Fibroblast of the conjunctiva (primary cell): ENCODE data around the gene DDR1.
"Not testable (repeated sequence)": the region's sequence is repeated elsewhere in the genome, so short reads cannot be mapped to it uniquely, and the experiment has no call there.

Experiments
- DNase-seq: peaks from one replicate; pipeline ENCODE4 v3.0.0-alpha.2; 2010; ENCODE audit warnings: low read depth

The DDR1 gene

DNA sequence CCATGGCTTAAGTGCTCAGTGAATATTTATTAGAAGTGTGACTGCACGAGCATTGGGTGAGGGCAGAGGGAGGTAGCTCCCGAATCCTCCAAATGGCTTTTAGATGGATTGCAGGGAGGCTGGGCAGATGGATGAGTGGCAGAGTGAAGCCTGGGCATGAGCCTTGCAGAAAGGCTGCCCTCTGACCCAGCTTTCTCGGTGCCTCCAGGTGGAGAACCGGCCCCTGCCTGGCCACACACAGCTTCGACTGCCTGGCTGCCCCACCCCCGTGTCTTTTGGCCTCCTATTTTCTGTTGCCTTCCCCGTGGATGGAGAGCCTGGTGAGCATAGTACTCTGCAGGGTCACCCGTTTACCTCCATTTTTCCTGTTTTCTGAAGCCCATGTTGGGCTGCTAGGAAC is 33.2 kb downstream of the DDR1 start:
- DNase-seq, result no peak

DNA sequence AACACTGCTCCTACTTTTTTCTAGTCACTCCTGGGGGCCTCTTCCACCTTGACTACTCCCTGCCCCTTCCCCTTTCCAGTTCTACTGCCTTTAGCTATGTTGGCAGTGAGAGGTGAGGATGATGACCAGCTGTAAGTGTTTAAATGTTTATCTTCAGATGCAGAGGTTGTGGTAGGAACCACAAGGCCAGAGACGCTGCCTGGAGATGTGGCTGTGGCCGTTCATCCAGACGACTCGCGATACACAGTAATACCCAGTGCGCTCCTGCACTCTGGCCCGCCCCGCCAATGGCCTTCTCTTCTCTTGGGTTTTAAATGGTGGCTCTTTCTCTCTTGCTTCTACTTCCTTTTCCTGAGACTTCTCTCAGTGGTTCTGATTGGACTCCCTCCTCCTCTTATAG is 34.4 kb downstream of the DDR1 start:
- no peak for DNase-seq

DNA sequence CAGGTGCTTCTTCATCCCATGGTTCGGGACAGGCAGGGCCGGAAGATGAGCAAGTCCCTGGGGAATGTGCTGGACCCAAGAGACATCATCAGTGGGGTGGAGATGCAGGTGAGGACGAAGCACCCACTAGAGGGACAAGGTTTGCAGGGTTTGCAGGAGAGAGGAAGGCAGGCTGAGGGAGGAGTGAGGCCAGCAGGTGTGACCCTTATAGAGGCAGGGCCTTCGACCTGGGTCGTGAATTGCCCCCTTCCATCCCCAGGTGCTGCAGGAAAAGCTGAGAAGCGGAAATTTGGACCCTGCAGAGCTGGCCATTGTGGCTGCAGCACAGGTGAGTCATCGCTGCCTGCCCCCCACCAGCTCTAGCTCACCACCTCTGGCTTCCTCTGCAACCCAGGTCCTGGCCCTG is 38.1 kb downstream of the DDR1 start:
- DNase-seq, result no peak

GRCh38 chr6:30924040-30924627 is 39.8 kb downstream of the DDR1 start:
- DNase-seq, result not testable (repeated sequence)

GRCh38 chr6:30926644-30927043 is 42.3 kb downstream of the DDR1 start:
- DNase-seq, result no peak

DNA sequence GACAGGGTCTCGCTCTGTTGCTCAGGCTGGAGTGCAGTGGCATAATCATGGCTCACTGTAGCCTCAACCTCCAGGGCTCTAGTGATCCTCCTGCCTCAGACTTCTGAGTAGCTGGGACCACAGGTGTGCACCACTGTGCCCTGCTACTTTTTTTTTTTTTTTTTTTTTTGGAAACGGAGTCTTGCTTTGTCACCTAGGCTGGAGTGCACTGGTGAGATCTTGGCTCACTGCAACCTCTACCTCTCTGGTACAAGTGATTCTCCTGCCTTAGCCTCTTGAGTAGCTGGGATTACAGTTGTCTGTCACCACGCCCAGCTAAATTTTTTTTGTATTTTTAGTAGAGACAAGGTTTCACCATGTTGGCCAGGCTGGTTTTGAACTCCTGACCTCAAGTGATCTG is 42.8 kb downstream of the DDR1 start:
- not testable (repeated sequence) for DNase-seq

- no peak for DNase-seq
Measured at GRCh38 chr6:30928677-30929076, 44.4 kb downstream of the DDR1 start.

DNA sequence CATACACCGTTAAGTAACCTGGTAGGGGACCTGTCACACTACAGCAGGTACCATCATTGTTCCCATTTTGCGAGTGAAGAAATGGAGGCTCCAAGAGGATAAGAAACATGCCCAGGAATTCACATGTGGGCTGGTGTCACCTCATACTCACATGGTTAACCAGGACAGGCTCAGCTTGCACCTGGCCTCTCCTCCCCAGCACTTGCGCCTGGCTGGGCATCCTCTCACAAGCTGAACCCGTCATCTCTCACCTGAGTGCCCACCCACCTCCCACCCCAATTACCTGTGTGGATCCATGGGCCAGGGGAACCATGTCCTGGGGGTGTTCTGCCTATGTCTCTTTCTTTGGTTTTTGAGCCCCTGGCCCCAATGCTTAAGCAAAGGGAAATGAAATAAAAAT is 46.2 kb downstream of the DDR1 start:
- DNase-seq, result no peak

GRCh38 chr6:30931272-30931671 is 47.0 kb downstream of the DDR1 start:
- DNase-seq, result no peak

- DNase-seq, result no peak
Measured at GRCh38 chr6:30931969-30932645, 47.8 kb downstream of the DDR1 start, which contains the start of gene SFTA2. Gene SFTA2, minus strand, starts transcription at chr6:30932170. Its CDS starts 74 bp downstream, at chr6:30932096.

GRCh38 chr6:30932665-30933365 is 48.5 kb downstream of the DDR1 start:
- DNase-seq, result no peak

- DNase-seq, result no peak
Measured at GRCh38 chr6:30935018-30935417, 50.7 kb downstream of the DDR1 start.

GRCh38 chr6:30937265-30937664 is 52.9 kb downstream of the DDR1 start:
- DNase-seq, result no peak

DNA sequence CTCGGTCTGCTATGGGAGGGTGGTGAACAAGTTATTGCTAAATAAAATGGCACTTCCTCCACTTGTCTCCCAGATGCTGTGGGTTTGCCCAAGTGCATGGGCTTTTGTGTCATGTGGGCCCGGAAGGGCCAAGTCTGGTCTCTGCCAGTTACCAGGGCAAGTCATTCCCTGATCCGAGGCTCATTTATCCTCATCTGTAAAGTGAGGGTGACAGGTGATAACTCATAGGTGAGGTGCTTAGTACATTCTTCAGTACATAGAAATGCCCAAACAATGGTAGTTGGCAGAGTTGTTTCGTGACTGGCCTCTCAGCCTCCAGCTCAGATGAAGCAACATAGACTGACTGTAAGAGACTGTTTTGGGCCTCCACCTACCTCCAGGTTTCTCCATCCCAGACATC is 54.4 kb downstream of the DDR1 start:
- no peak for DNase-seq

DNA sequence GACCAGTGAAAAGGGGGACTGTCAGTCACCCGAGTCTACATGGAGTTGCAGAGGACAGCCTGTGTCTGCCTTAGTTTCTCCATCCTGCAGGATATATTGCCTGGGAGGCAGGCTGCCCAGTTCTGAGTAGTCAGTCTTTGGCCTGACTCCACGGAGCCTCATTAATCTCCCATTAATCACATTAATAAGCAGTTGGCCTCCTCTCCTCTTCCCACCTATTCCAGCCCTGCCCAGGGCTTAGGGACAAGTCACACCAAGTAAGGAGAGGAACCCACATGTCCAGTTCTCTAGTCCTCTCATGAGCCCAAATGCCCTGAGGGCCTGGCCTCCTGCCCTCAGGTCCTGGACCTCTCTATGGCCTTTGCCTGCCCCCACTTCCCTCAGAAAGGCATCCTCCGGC is 55.2 kb downstream of the DDR1 start:
- DNase-seq, result no peak

GRCh38 chr6:30940361-30940986 is 56.2 kb downstream of the DDR1 start, which contains the start of gene MUCL3:
Gene MUCL3, plus strand, starts transcription at chr6:30940973. Its CDS starts 27 bp downstream, at chr6:30941000.
- no peak for DNase-seq

DNA sequence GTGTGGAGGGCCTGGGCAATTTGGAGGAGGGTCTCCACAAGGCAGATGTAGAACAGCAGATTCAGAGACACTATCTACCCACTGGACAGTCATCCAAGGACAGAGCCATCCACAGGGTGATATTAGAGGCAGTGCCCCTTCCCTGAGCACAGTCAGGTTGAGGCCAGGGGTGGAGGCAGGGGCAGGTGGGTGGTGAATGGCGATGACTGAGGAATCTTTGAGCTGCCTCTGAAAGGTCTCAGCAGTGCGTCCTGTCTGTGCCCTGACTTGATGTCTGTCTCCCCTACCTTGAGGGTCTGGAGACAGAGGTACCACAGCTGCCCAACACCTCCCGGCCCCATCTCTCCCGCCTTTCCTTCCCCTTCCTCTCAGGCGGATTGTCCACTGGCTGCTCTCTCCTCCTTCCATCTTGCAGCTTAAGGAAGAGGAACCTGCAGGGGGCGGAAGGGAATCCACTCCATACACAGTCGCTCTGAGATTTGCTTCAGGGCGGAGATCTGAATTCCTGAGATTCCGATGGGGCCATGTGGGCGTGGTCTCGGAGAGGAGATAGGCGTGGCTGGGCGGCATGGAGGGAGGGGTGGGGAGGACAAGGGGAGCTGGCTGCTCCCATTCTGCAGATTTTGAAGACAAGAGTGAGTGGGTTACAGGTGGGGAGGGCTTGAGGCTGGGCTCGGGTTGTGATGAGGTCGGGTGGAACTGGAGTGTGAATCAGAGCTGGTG is 58.2 kb downstream of the DDR1 start:
- peak; percentile 62 for DNase-seq

GRCh38 chr6:30944051-30944450 is 59.7 kb downstream of the DDR1 start:
- no peak for DNase-seq

- no peak for DNase-seq
Measured at GRCh38 chr6:30945281-30945680, 61.0 kb downstream of the DDR1 start.

GRCh38 chr6:30947231-30947630 is 62.9 kb downstream of the DDR1 start:
- no peak for DNase-seq

DNA sequence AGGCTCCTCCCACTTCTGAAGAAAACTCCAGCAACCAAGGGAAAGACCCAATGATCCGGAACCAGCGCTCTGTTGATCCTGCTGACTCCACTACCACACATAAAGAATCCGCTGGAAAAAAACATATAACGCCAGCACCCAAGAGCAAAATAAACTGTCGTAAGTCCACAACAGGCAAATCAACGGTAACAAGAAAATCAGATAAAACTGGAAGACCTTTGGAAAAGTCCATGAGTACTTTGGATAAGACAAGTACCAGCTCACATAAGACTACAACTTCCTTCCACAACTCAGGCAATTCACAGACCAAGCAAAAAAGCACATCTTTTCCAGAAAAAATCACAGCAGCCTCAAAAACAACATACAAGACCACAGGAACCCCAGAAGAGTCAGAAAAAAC is 64.5 kb downstream of the DDR1 start:
- no peak for DNase-seq
